Fibroblast of gingiva (primary cell): ENCODE data around the gene RLN1.
"Not testable (repeated sequence)": the region's sequence is repeated elsewhere in the genome, so short reads cannot be mapped to it uniquely, and the experiment has no call there.

Experiments
- DNase-seq: peaks from one replicate; pipeline ENCODE4 v3.0.0-alpha.2; 2011; ENCODE audit warnings: low read depth

The RLN1 gene

DNA sequence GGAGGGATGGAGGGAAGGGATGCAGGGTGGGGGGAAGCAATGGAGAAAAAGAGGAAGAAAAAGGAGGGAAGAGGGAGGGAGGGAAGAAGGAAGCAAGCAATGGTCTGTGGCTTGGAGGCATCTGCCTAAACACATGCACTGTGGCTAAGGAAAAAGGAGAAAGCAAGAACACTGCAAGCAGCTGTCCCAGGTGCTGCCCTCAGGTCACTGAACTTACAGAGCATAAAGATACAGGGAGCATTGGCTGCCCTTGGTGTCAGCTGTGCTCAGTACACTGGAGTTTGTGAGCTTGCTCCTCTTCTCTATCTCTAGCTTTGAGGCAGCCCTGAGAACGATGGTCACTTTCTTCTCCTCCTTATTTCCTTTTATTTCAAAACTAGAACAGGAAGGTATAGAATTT, 18.1 kb downstream of the RLN1 start:
- DNase-seq: not testable (repeated sequence)

GRCh38 chr9:5321058-5321457, 18.6 kb downstream of the RLN1 start:
- no peak for DNase-seq

GRCh38 chr9:5316406-5316805, 23.3 kb downstream of the RLN1 start:
- DNase-seq: not testable (repeated sequence)

DNA sequence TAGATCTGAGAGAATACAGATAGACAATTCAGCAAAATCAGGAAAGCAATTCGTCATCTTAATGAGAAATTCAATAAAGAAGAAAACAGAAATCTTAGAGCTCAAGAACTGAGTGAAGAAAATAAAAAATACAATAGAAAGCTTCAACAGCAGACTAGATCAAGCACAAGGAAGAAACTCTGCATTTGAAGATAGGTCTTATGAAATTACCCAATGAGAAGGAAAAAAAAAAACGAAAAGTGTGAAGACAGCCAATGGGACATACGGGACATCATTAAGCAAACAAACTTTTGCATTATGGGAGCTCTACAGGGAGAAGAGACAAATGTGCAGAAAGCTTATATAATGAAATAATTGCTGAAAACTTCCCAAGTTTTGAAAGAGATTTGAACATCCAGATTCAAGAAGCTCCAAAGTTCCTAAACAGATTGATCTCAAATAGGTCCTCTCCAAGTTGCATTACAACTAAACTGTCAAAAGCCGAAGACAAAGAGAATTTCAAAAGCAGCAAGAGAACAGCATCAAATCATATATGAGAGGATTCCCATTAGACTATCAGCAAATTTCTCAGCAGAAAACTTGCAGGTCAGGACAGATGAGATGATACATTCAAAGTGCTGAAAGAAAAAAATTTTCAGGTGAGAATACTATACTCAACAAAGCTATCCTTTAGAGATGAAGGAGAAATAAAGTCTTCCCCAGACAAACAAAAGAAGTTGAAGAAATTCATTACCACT, 24.3 kb downstream of the RLN1 start:
- no peak for DNase-seq

DNA sequence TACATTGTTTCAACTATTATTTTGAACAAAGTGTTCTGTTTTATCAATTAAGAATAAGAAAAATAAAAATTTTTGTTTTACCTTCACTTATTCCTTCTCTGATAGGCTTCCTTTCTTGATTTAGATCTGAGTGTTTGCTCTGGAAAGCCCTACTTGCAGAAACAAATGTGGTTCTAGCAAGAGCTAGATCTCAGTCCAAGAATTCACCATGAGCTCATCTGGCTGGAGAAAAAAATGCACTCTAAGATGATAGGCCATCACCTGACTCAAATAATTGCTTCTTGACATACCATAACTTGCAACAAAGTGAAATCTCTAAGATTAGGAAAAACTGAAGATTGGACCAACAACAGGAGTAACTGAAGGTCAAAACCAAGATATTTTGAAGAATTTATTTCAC, 28.8 kb downstream of the RLN1 start:
- DNase-seq: no peak

DNA sequence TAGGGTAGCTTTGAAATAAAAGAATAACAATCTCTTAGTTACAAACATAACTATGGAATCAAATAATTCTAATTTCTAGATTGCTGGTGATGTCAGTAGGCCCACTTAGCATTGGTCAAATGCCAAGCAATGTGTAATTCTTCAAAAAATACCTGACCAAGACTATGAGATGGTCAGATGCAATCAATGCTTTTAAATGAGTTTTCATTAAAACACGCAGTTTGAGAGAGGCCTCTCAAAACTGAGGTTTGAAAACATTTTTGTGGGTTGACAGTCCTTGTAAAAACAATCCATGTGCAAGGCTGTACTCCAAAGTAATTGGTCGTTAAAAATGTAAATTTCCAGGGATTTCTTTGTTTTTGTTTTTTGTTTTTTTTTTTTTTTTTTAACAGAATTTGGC, 33.9 kb downstream of the RLN1 start:
- no peak for DNase-seq

DNA sequence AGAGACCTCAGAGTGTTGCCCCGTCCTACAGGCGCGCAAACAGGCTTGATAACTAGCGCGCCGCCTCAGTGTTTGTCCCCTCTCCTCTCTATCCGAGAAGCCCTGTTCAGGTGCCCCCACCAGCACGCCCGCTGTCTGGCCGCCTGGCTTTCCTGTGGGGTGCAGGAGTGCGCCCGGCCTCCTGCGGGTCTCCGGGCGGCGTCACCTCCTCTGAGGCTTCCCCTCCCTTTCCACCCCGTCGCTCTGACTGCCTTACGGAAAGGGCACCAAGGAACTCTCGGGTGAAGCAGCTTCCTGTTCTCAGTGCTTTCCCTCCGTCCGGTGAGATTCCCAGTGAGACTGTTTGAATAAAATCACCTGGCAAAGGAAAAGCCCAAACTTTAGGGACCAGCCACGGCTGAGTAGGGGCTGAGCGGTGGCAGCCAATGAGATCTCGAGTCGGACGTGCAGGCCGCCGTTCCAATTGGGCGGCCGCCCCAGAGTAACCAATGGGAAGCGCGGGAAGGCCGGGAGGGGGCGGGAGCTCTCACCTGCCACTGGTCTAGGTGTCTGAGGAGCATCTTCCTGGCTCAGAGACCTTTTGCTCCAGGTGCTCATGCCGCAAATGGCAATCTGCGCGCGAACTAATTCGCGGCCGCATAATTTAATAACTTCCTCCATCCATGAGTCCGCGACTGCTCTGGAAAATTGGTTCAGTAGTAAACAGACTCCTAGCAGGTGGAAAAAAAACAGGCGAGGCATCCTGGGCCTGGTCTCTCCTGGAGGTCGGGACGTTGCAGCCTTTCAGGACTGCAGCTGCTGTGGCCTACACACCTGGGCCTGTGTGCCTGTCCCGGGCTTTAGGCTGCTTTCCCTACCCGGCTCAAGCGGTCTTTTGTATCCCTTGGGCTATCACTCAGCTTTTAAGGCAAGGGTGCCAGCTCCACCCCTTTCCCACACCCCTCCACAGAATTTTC, 35.6 kb downstream of the RLN1 start, which contains the start of gene RLN2:
Gene RLN2 (minus strand): TSS at position 877 of the 956 bp plus-strand sequence. CDS start 136 bp downstream, at position 741.
- DNase-seq: not testable (repeated sequence)

- no peak for DNase-seq
Observed at GRCh38 chr9:5301544-5301943, 38.1 kb downstream of the RLN1 start.

DNA sequence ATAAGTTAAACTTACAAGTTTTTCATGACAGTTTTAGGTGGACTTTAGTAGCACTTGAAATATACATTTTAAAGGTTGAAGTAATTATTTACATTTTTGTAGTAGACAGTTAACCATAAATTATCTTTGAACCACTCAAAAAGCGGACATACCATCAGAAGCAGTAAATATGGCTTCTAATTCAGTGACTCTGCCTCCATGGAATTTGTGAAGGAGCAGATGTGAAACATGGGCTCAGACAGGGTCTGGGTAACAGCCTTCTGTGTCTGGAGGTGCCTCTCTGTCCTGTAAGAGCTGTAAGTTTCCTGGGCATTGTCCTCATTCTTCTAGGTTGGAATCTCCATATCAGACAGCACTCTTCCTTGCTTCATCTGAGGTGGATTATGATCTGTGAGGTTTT, 47.5 kb downstream of the RLN1 start:
- no peak for DNase-seq

DNA sequence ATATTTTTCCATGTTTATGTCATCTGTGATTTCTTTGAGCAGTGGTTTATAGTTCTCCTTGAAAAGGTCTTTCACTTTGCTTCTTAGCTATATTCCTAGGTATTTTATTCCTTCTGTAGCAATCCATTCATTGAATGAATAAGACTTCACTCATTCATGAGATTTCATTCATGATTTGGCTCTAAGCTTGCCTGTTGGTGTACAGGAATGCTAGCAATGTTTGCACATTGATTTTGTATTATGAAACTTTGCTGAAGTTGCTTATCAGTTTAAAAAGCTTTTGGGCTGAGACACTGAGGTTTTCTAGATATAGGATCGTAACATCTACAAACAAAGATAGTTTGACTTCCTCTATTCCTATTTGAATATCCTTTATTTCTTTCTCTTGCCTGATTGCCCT, 51.1 kb downstream of the RLN1 start:
- DNase-seq: no peak

DNA sequence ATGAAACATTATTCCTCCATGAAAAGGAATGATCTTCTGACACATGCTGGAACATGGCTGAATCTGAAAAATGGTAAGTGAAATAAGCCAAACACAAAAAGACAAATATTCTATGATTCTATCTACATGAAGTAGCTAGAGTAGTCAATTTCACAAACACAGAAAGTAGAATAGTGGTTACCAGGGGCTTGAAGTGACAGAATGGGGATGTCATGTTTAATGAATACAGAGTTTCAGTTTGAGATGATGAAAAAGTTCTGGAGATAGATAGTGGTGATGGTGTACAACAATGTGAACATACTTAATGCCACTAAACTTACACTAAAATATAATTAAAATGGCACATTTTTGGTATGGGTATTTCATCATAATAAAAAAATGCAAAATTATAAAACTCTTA, 53.4 kb downstream of the RLN1 start:
- DNase-seq: no peak
